HepG2 (cell line): ENCODE data around the gene BUD23. TPM values are rescaled to one million over a fixed set of nuclear protein-coding genes. Genes with fewer than 3 reads are reported as not detected.

Experiments used
- BORCS8-MEF2B ChIP-seq: sonication (generic); formaldehyde crosslinking; IDR thresholded peaks from 2 replicates; pipeline ENCODE4 v1.8.0; 2022; ENCODE audit warnings: mild to moderate bottlenecking, missing genetic modification reagents
- GATAD1 ChIP-seq: IDR thresholded peaks from 2 replicates; pipeline ENCODE4 v1.6.1; 2016; ENCODE audit warnings: missing genetic modification reagents, missing compliant biosample characterization
- IKZF4 ChIP-seq: sonication (generic); formaldehyde crosslinking; IDR thresholded peaks from 2 replicates; pipeline ENCODE4 v1.5.1; 2020; ENCODE audit warnings: borderline replicate concordance, mild to moderate bottlenecking, low read depth, missing genetic modification reagents; ENCODE audit errors: not compliant biosample characterization
- KIAA2018 ChIP-seq: sonication (generic); formaldehyde crosslinking; IDR thresholded peaks from 2 replicates; pipeline ENCODE4 v1.5.0; 2020; ENCODE audit warnings: mild to moderate bottlenecking, missing genetic modification reagents, borderline replicate concordance
- KLF16 ChIP-seq, 2 experiments: sonication (generic) in 1 of 2; formaldehyde crosslinking in 1 of 2; IDR thresholded peaks; 2 replicates each; pipeline versions ENCODE4 v1.6.1 to v1.8.0; 2016 to 2023; ENCODE audit warnings: missing genetic modification reagents in 2 of 2, missing compliant biosample characterization in 1 of 2
- MAX ChIP-seq: IDR thresholded peaks from 2 replicates; pipeline ENCODE4 v1.6.1; 2012; ENCODE audit warnings: inconsistent platforms
- MYPOP ChIP-seq: sonication (generic); formaldehyde crosslinking; IDR thresholded peaks from 2 replicates; pipeline ENCODE4 v1.8.1; 2023; ENCODE audit warnings: mild to moderate bottlenecking, moderate library complexity, missing genetic modification reagents
- NFE2 ChIP-seq: sonication (generic); formaldehyde crosslinking; IDR thresholded peaks from 2 replicates; pipeline ENCODE4 v1.4.0; 2020; ENCODE audit warnings: missing genetic modification reagents
- NR3C1 ChIP-seq: sonication (generic); formaldehyde crosslinking; IDR thresholded peaks from 2 replicates; pipeline ENCODE4 v1.4.0; 2020; ENCODE audit warnings: missing genetic modification reagents
- RCOR2 ChIP-seq: IDR thresholded peaks from 2 replicates; pipeline ENCODE4 v1.6.1; 2016; ENCODE audit warnings: missing biosample characterization, missing genetic modification reagents
- RFXANK ChIP-seq: IDR thresholded peaks from 2 replicates; pipeline ENCODE4 v1.6.1; 2016
- TOE1 ChIP-seq: sonication (generic); formaldehyde crosslinking; IDR thresholded peaks from 2 replicates; pipeline ENCODE4 v1.4.0; 2020; ENCODE audit warnings: mild to moderate bottlenecking, missing genetic modification reagents
- TSC22D2 ChIP-seq: sonication (generic); formaldehyde crosslinking; IDR thresholded peaks from 2 replicates; pipeline ENCODE4 v1.5.1; 2020; ENCODE audit warnings: missing genetic modification reagents, mild to moderate bottlenecking, borderline replicate concordance
- ZFP91 ChIP-seq: sonication (generic); formaldehyde crosslinking; IDR thresholded peaks from 2 replicates; pipeline ENCODE4 v1.9.0; 2022; ENCODE audit warnings: missing genetic modification reagents, mild to moderate bottlenecking, borderline replicate concordance
- ZFY ChIP-seq: sonication (generic); formaldehyde crosslinking; IDR thresholded peaks from 2 replicates; pipeline ENCODE4 v1.4.0; 2020; ENCODE audit warnings: missing genetic modification reagents
- ZNF253 ChIP-seq: sonication (generic); formaldehyde crosslinking; IDR thresholded peaks from 2 replicates; pipeline ENCODE4 v1.8.0; 2022; ENCODE audit warnings: mild to moderate bottlenecking, missing genetic modification reagents, borderline replicate concordance
- ZNF564 ChIP-seq: sonication (generic); formaldehyde crosslinking; IDR thresholded peaks from 2 replicates; pipeline ENCODE4 v1.8.1; 2023; ENCODE audit warnings: mild to moderate bottlenecking, missing genetic modification reagents
- ZNF768 ChIP-seq: sonication (generic); formaldehyde crosslinking; IDR thresholded peaks from 2 replicates; pipeline ENCODE4 v1.4.0; 2020; ENCODE audit warnings: missing genetic modification reagents
- ZNF772 ChIP-seq: sonication (generic); formaldehyde crosslinking; IDR thresholded peaks from 2 replicates; pipeline ENCODE4 v1.5.0; 2020; ENCODE audit warnings: mild to moderate bottlenecking, missing genetic modification reagents
- polyA plus RNA-seq, 8 experiments: library from polyadenylated mRNA; depleted of rRNA in 3 of 8; stranded (reverse) in 7 of 8; unstranded in 1 of 8; fragments of >200 nt; fragmentation: Illumina TruSeq in 4 of 8; extraction: Trizol in 4 of 8; gene quantifications; 2 replicates each; pipeline versions ENCODE4 v1.2.1 to v1.2.3, GENCODE V29; 2011 to 2016; ENCODE audit warnings: low read depth in 4 of 8, missing spikeins in 1 of 8, mixed read lengths in 1 of 8; ENCODE audit not compliant: insufficient read depth in 1 of 8
- total RNA-seq, 5 experiments: library from RNA; depleted of rRNA; stranded (reverse); fragments of >200 nt; fragmentation: Illumina TruSeq; extraction: Trizol; gene quantifications; 2 replicates each; pipeline ENCODE4 v1.2.3, GENCODE V29; 2016; ENCODE audit warnings: low read depth in 1 of 5

Gene BUD23
- total and polyA plus RNA-seq, 2 of the 13 experiments (the other 11 are each of a cell fraction or from before 2014, with no cell fraction given): 47.5 to 54.5 TPM

DNA sequence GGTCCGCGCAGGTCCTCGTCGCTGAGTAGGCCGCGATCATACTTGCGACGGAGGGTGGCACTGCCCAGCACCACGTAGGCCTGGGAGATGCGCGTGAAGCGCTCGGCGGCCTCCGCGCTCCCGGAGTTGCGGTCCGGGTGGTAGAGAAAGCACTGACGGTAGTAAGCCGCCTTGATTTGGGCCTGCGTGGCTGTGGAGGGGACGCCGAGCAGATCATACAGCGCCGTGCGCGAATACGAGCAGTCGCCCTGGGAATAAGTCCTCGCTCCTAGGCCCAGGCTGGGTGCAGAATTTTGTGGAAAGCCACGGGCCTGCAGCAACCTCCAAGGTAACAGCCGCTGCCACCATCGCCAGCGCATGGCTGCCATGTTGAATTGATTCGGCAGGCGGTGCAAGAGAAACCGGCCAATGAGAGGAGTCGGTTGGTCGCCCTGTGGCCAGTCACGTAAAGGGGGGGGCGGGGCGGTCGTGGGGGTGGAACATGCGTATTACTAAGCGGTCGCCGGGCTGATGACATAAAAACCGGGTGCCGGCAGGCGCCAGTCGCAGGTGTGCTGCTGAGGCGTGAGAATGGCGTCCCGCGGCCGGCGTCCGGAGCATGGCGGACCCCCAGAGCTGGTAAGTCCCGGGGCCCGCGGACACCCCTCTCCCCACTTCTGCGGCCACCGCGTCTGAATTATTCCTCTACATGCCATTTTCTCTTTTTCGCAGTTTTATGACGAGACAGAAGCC lies at the start of gene BUD23, which contains the start of gene DNAJC30 (continued):
- no peak for TF ChIP-seq KIAA2018 (CRISPR knock-in tag)
- peak; percentile 37; the same call in 1 of the 2 replicates for TF ChIP-seq TSC22D2 (CRISPR knock-in tag)
- peak; percentile 64; the same call in 1 of the 2 replicates for TF ChIP-seq ZNF564 (CRISPR knock-in tag)
- TF ChIP-seq ZNF253 (CRISPR knock-in tag): no peak
- peak; percentile 95 for TF ChIP-seq GATAD1
- no peak for TF ChIP-seq NFE2
- TF ChIP-seq RCOR2: no peak
- peak; percentile 65; the same call in 1 of the 2 replicates for TF ChIP-seq BORCS8-MEF2B (CRISPR knock-in tag)
- TF ChIP-seq ZNF772: peak; percentile 79; the same call in 1 of the 2 replicates
- TF ChIP-seq ZFY (CRISPR knock-in tag): peak; percentile 97
- no peak for TF ChIP-seq ZNF768 (CRISPR knock-in tag)
- TF ChIP-seq ZFP91 (CRISPR knock-in tag): peak; percentile 76; the same call in 1 of the 2 replicates
- peak in 1 of 2 experiments; percentile 47; a peak in 1 of 4 replicates for TF ChIP-seq KLF16 (CRISPR knock-in tag; IDR thresholded peaks at IDR 0.05)
- no peak for TF ChIP-seq TOE1 (CRISPR knock-in tag)
- TF ChIP-seq NR3C1: no peak
- peak; percentile 41; the same call in 1 of the 2 replicates for TF ChIP-seq MYPOP
- no peak for TF ChIP-seq IKZF4 (CRISPR knock-in tag)
- TF ChIP-seq MAX: peak; percentile 85
- TF ChIP-seq RFXANK (CRISPR knock-in tag): no peak
